Activated CD4-positive, alpha-beta T cell treated with anti-CD3 and anti-CD28 coated beads, Interleukin-2, amount 50 U/mL, for 24 hours (primary cell): ENCODE measurements around the gene UTP20.
"Not testable (repeated sequence)": the region's sequence is repeated elsewhere in the genome, so short reads cannot be mapped to it uniquely, and the experiment has no call there.

Experiments
- DNase-seq, 2 donors: peaks; one replicate each; pipeline ENCODE4 v3.0.0-alpha.2; 2020; ENCODE audit warnings: low read depth in 1 of 2, low spot score in 1 of 2

The UTP20 gene

DNA sequence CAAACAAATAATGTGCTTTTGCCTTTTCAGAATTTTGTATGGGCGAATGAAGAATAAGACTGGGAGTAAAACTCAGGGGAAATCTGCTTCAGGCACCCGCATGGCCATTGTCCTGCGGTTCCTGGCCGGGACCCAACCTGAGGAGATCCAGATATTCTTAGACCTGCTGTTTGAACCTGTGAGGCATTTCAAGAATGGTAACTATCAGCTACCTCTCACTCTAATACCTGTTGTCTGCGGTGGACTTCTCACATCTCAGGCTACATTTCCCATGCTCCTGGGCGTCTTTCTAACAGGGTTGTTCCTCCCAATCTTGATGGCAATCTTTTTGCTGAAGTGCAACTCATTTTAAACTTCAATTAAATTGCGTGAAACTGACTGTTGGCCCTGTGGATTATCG lies 47.1 kb downstream of the UTP20 start:
- DNase-seq: no peak

DNA sequence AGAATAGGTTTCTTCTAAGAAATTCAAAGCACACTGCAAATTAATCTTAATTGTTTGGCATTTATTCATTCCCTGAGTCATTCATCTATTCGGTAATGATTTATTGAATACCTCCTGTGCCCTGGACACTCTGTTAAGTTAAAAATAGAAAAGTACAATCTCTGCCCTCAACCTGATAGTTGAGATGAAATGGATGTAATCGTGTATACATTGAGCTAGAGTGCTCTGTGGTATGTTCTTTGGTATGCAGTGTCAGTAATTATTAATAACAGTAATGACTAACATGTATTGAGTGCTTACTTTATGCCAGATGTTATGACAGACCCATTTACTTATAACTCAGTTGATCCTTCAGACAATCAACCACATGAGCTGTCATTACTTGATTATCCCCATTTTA lies 47.6 kb downstream of the UTP20 start:
- DNase-seq: no peak

DNA sequence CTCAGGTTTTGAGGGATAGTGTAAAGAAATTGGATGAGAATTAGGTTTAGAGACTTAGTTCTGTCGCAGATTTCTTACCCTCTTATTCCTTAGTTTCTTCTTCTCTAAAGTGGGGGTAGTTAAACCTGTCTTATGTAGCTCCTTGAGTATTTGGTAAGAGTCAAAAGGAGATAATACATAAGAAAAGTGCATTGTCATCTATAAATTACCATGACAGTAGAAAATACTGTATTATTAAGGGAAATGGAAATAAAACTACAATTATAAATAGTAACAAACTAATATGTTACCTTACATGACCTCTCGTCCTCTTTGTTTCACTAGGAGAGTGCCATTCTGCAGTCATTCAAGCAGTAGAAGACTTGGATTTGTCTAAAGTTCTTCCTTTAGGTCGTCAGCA lies 49.0 kb downstream of the UTP20 start:
- no peak for DNase-seq

- DNase-seq: no peak
Observed at GRCh38 chr12:101330631-101331030, 50.7 kb downstream of the UTP20 start.

DNA sequence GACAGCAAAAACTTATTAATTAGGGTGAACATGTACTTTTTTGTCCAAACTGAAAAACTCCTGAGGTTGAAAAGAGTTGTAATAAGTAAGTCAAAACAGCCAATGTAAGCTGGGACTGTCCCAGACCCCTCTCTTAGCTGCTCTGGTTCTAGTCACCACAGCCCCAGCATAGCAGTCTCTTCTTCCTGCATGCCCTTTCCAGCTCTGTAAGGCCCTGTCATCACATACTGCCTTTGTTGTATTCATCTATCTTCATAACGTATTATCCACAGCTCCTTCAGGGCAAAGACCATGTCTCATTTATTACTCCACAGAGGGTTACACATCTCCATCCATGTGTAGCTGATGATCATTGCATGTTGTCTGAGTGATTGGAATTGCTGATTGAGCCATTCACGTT lies 56.5 kb downstream of the UTP20 start:
- DNase-seq: no peak

DNA sequence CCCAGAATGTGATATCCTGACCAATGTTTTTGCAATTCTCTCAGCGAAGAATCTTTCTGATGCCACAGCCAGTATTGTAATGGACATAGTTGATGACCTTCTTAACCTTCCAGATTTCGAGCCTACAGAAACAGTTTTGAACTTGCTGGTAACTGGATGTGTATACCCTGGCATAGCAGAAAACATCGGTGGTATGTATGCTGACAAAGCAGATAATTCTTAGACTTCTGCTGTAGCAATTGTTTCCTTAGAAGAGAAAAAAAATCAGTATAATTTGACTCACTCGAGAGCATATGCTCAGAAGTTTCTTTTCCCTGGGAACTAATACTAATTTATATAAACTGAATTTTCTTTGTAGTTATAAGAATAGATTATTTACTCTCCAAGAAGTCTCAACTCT lies 58.2 kb downstream of the UTP20 start:
- DNase-seq: no peak

- no peak for DNase-seq
Observed at GRCh38 chr12:101343893-101344292, 64.0 kb downstream of the UTP20 start.

- DNase-seq: no peak
Observed at GRCh38 chr12:101351682-101352081, 71.8 kb downstream of the UTP20 start.

DNA sequence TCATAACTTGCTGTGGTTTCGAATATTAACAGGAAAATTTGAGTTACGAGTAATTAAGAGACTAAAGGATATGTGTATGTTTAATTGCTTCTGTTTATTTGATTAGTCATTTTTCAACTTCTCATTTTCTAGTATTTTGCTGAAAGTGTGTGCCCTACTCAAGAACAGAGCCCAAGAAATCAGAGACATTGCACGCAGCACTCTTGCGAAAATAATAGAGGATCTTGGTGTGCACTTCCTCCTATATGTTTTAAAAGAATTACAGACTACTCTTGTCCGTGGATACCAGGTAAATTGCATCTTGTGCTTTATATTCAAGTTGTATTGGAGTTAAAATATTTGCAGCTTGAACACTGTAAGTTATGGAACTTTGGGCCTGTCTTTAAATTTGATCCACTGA lies 76.9 kb downstream of the UTP20 start:
- no peak for DNase-seq

DNA sequence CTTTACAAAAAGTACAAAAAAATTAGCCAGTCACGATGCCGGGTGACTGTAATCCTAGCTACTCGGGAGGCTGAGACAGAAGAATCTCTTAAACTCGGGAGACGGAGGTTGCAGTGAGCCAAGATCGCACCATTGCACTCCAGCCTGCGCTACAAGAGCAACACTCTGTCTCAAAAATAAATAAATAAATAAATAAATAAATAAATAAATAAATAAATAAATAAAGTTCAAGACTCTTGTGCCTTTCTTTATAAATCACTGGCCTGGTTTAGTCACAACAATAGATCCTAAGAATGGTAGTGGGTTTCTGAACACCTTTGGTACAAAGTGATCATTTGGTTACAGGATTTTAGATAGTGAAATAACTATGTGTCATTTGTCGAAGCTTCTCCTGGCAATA lies 81.5 kb downstream of the UTP20 start:
- no peak for DNase-seq

- no peak for DNase-seq
Observed at GRCh38 chr12:101368016-101368415, 88.1 kb downstream of the UTP20 start.

GRCh38 chr12:101372431-101372830 lies 92.5 kb downstream of the UTP20 start:
- no peak for DNase-seq

DNA sequence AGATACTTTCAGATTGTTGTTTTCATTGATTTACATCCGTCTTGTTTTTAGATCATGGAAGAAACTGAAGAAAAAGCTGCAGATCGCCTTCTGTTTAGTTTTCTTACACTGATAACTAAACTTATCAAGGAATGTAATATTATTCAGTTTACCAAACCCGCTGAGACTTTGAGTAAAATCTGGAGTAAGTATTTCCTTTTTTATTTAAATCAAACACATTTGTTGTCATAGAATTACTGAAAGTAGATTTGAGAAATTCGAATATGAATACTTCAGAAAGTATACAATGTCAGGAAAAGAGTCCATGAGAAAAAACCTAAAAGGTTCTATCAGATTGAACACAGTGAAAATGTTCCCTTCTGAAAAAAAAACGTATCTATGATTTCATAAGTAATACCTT lies 95.7 kb downstream of the UTP20 start:
- DNase-seq: no peak

- DNase-seq: no peak
Observed at GRCh38 chr12:101379149-101379548, 99.2 kb downstream of the UTP20 start.

DNA sequence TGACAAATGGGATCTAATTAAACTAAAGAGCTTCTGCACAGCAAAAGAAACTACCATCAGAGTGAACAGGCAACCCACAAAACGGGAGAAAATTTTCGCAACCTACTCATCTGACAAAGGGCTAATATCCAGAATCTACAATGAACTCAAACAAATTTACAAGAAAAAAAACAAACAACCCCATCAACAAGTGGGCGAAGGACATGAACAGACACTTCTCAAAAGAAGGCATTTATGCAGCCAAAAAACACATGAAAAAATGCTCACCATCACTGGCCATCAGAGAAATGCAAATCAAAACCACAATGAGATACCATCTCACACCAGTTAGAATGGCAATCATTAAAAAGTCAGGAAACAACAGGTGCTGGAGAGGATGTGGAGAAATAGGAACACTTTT lies 111.3 kb downstream of the UTP20 start:
- DNase-seq: not testable (repeated sequence)

GRCh38 chr12:101407049-101407435 lies 127.1 kb downstream of the UTP20 start:
- peak in 1 of 2 donors; percentile 2 for DNase-seq

GRCh38 chr12:101407436-101408345 lies 127.8 kb downstream of the UTP20 start, which contains the start of gene ARL1:
Gene ARL1, minus strand, starts transcription at chr12:101407772. Its CDS starts 127 bp downstream, at chr12:101407645.
- DNase-seq: peak; percentile 64 to 75

GRCh38 chr12:101410169-101410568 lies 130.3 kb downstream of the UTP20 start:
- not testable (repeated sequence) for DNase-seq

GRCh38 chr12:101414533-101415119 lies 134.7 kb downstream of the UTP20 start:
- DNase-seq: no peak

DNA sequence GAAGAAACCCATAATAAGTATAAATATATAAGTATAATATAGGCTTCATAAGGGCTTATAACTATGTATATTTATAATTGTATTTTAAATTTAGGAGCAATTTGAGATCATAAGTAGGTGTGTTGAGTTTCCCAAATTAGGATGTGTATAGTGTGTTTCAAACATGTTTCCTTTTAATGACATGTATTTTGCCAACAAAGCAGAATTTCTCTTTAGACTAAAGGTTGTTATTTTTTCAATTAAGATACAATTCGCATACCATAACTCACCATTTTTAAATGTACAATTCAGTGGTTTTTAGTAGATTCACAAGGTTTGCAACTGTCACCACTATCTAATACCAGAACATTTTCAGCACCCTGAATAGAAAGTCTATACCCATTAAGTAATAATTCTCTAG lies 135.3 kb downstream of the UTP20 start:
- no peak for DNase-seq

DNA sequence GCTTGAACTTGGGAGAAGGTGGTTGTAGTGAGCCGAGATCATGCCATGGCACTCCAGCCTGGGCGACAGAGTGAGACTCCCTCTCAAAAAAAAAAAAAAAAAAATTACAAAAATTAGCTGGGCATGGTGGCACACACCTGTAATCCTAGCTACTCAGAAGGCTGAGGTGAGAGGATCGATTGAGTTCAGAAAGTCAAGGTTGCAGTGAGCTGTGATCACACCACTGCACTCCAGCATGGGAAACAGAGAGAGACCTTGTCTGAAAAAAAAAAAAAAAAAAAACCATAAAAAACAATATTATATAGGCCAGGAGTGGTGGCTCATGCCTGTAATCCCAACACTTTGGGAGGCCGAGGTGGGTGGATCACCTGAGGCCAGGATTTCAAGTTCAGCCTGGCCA lies 142.2 kb downstream of the UTP20 start:
- not testable (repeated sequence) for DNase-seq

- DNase-seq: no peak
Observed at GRCh38 chr12:101424620-101425019, 144.7 kb downstream of the UTP20 start.

DNA sequence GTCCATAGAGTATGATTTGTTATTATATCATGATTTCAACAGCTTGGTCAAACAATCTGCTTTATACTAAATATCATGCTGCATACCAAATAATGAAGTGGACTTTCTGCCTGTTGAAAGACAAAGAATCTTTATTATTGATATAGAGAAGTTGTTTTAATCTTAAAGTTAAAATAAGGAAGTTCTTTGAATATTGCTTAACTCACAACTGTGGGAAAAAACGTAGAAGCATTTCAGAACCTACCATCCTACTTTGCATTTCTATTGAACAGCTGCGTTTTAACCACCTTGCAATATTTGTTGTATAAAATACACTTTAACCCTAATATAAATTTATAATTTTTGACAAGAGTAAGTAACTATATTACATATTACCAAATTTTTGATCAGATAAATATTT lies 150.6 kb downstream of the UTP20 start:
- DNase-seq: no peak
